ENCODE measurements around the gene FCRL4. TPM values are rescaled to one million over a fixed set of nuclear protein-coding genes. Genes with fewer than 3 reads are reported as not detected.

The FCRL4 gene
- total and polyA plus RNA-seq, 7 donors: 0.96 TPM; not detected in 6

- Histone ChIP-seq H3K4me1 (no peaks in the 10 kb centered on the region), H3K27ac (no peak overlapping the region), H3K27me3 (peaks cover 0 to 3% (median 0%) of the 10 kb centered on the region in 3 donors), H3K9me3 (no peaks in the 10 kb centered on the region), H3K36me3 (no peaks in the 10 kb centered on the region), H3K4me3 (no peak overlapping the region)
- whole genome bisulfite sequencing, 2 donors: 77 to 92% methylated on average over 5 of the region's 5 CpGs
- intact Hi-C loops (cut with DNase I): no loop called here
- no peak for DNase-seq
- no peak for TF ChIP-seq CTCF (IDR thresholded peaks at IDR 0.05)
- no peak for TF ChIP-seq POLR2AphosphoS5 (IDR thresholded peaks at IDR 0.05)
- no peak for TF ChIP-seq POLR2A (IDR thresholded peaks at IDR 0.05)
- TF ChIP-seq EP300 (IDR thresholded peaks at IDR 0.05): no peak
Measured at GRCh38 chr1:157523774-157524493, 74.0 kb downstream of the FCRL4 start.

Other genes starting within 250 kb of the FCRL4 start
- not detected for gene FCRL5, start 45.6 kb downstream of the FCRL4 start, total RNA-seq
- 10 to 100 TPM in 1 of 3 donors, under 1 TPM in 1, not detected in 1; 0.60 to 10.2 TPM for gene FCRL5, start 45.6 kb downstream of the FCRL4 start, polyA plus RNA-seq
- not detected for gene FCRL3, start 102.7 kb upstream of the FCRL4 start, total RNA-seq
- gene FCRL3, start 102.7 kb upstream of the FCRL4 start, polyA plus RNA-seq: 1 to 10 TPM in 1 of 3 donors, under 1 TPM in 1, not detected in 1; under 0.01 to 6.7 TPM
- not detected for gene FCRL2, start 179.0 kb upstream of the FCRL4 start, total RNA-seq
- 10 to 100 TPM in 1 of 3 donors, under 1 TPM in 1, not detected in 1; 0.60 to 13.6 TPM for gene FCRL2, start 179.0 kb upstream of the FCRL4 start, polyA plus RNA-seq
- not detected for gene FCRL1, start 222.0 kb upstream of the FCRL4 start, total RNA-seq
- 10 to 100 TPM in 1 of 3 donors, under 1 TPM in 1, not detected in 1; 0.60 to 35.4 TPM for gene FCRL1, start 222.0 kb upstream of the FCRL4 start, polyA plus RNA-seq
- gene CD5L, start 243.7 kb upstream of the FCRL4 start, total RNA-seq: not detected
- under 1 TPM in 1 of 3 donors, not detected in 2; 0.07 TPM for gene CD5L, start 243.7 kb upstream of the FCRL4 start, polyA plus RNA-seq

Measured in sigmoid colon (tissue), 7 donors.